Fibroblast of lung (primary cell): ENCODE results near the gene CD300H. TPM values are rescaled to one million over a fixed set of nuclear protein-coding genes. Genes with fewer than 3 reads are reported as not detected.
A peak's percentile ranks its signal among the peaks of the same experiment; 100 is the strongest.

ENCODE experiments used
- DNase-seq, 2 donors: peaks; one replicate each; pipeline versions ENCODE4 v3.0.0 to v3.0.0-alpha.2; 2010; ENCODE audit warnings: low read depth in 2 of 2
- H2AFZ ChIP-seq: 2 replicates; pipeline ENCODE4 v1.5.1; 2012; ENCODE audit warnings: low read length, control low read depth, inconsistent platforms
- H3K27ac ChIP-seq: 2 replicates; pipeline ENCODE4 v1.5.1; 2011; ENCODE audit warnings: low read length, control low read depth; ENCODE audit not compliant: insufficient read depth
- H3K27me3 ChIP-seq: 2 replicates; pipeline ENCODE4 v1.5.1; 2011; ENCODE audit warnings: mild to moderate bottlenecking, low read length; ENCODE audit not compliant: control insufficient read depth, insufficient read depth
- H3K36me3 ChIP-seq: 2 replicates; pipeline ENCODE4 v1.5.1; 2011; ENCODE audit warnings: low read length; ENCODE audit not compliant: control insufficient read depth, insufficient read depth
- H3K4me1 ChIP-seq: 2 replicates; pipeline ENCODE4 v1.5.1; 2011; ENCODE audit warnings: low read length; ENCODE audit not compliant: control insufficient read depth, insufficient read depth; ENCODE audit errors: extremely low read depth
- H3K4me2 ChIP-seq: 2 replicates; pipeline ENCODE4 v1.5.1; 2011; ENCODE audit warnings: low read length, control low read depth; ENCODE audit not compliant: insufficient read depth; ENCODE audit errors: extremely low read depth
- H3K4me3 ChIP-seq, 4 experiments: fragments of 200-600 bp in 1 of 4; sonication (generic) in 1 of 4; replicated peaks in 1 of 4; 2 replicates each; pipeline ENCODE4 v1.5.1; 2011 to 2016; ENCODE audit warnings: low read length in 4 of 4, low read depth in 3 of 4, mild to moderate bottlenecking in 3 of 4, control low read depth in 2 of 4, inconsistent platforms in 1 of 4, mixed read lengths in 1 of 4; ENCODE audit not compliant: insufficient read depth in 1 of 4; ENCODE audit errors: control extremely low read depth in 1 of 4
- H3K79me2 ChIP-seq: 2 replicates; pipeline ENCODE4 v1.5.1; 2012; ENCODE audit warnings: mild to moderate bottlenecking, low read length, inconsistent platforms; ENCODE audit not compliant: control insufficient read depth, insufficient read depth
- H3K9ac ChIP-seq: 2 replicates; pipeline ENCODE4 v1.5.1; 2011; ENCODE audit warnings: mild to moderate bottlenecking, low read length, control low read depth; ENCODE audit not compliant: insufficient read depth
- H3K9me3 ChIP-seq: 2 replicates; pipeline ENCODE4 v1.5.1; 2012; ENCODE audit warnings: low read depth, low read length; ENCODE audit not compliant: control insufficient read depth, insufficient read depth
- H4K20me1 ChIP-seq: 2 replicates; pipeline ENCODE4 v1.5.1; 2011; ENCODE audit warnings: low read length; ENCODE audit not compliant: control insufficient read depth, insufficient read depth; ENCODE audit errors: extremely low read depth
- EZH2 ChIP-seq: IDR thresholded peaks from 2 replicates; pipeline ENCODE4 v1.5.1; 2012; ENCODE audit warnings: low read length, control low read depth, mild to moderate bottlenecking; ENCODE audit errors: missing control alignments
- polyA plus RNA-seq, 2 donors: library from polyadenylated mRNA; depleted of rRNA in 1 of 2; stranded (reverse) in 1 of 2; unstranded in 1 of 2; fragments of >200 nt; gene quantifications; 2 replicates each; pipeline ENCODE4 v1.2.1, GENCODE V29; 2011 to 2012; ENCODE audit warnings: missing spikeins in 1 of 2
- total RNA-seq: library from RNA; depleted of rRNA; stranded (reverse); fragments of >200 nt; gene quantifications from 2 replicates; pipeline ENCODE4 v1.2.1, GENCODE V29; 2014
- TF ChIP-seq, protein P1 (sequence below), 2 donors: IDR thresholded peaks in 1 of 2; conservative IDR thresholded peaks in 1 of 2; 1 replicate in 1 of 2; 2 replicates in 1 of 2; pipeline ENCODE4 v1.5.1; 2011 to 2012; ENCODE audit warnings: low read length in 2 of 2, control low read depth in 1 of 2, inconsistent platforms in 1 of 2, low read depth in 1 of 2, mild to moderate bottlenecking in 1 of 2

The CD300H gene
- total and polyA plus RNA-seq, 2 donors (not counting 1 experiment from before 2014, with no cell fraction given) = not detected

DNA sequence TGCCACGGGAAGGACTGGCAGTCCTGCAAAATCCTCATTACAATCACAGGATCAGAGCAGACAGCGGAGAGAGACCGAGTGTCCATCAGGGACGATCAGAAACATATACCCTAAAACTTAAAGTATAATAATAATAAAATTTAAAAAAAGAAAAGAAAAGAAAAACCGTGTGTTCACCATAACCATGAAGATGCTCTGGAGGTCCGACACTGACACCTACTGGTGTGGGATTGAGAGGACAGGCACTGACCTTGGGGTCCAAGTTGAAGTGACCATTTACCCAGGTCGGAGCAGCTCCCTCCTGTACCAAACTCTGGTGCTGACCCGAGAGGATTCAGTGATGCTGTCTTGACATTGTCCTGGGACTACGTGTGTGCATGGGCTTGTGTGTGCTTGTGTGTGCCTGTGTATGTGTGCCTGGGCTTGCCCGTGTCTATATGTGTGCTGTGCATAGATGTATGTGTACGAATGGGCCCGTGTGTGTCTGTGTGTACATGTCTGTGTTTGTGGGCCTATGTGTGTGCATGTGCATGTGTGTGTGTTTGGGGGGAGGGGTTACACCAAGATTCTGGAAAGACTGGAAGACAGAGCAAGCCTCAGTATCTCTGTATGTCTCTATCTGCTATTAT lies 34.7 kb upstream of the CD300H start:
- H3K27me3 ChIP-seq = no peaks in the 10 kb centered on the region
- no peaks in the 10 kb centered on the region for H3K9me3 ChIP-seq
- H3K9ac ChIP-seq = no peak overlapping the region
- peak; percentile 28 to 33 for DNase-seq
- no peak overlapping the region for H3K4me2 ChIP-seq
- H3K36me3 ChIP-seq = no peaks in the 10 kb centered on the region
- no peaks in the 10 kb centered on the region for H3K79me2 ChIP-seq
- H3K4me1 ChIP-seq = no peaks in the 10 kb centered on the region
- no peak overlapping the region for H3K27ac ChIP-seq
- TF ChIP-seq, protein P1, sequence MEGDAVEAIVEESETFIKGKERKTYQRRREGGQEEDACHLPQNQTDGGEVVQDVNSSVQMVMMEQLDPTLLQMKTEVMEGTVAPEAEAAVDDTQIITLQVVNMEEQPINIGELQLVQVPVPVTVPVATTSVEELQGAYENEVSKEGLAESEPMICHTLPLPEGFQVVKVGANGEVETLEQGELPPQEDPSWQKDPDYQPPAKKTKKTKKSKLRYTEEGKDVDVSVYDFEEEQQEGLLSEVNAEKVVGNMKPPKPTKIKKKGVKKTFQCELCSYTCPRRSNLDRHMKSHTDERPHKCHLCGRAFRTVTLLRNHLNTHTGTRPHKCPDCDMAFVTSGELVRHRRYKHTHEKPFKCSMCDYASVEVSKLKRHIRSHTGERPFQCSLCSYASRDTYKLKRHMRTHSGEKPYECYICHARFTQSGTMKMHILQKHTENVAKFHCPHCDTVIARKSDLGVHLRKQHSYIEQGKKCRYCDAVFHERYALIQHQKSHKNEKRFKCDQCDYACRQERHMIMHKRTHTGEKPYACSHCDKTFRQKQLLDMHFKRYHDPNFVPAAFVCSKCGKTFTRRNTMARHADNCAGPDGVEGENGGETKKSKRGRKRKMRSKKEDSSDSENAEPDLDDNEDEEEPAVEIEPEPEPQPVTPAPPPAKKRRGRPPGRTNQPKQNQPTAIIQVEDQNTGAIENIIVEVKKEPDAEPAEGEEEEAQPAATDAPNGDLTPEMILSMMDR (conservative IDR thresholded peaks at IDR 0.05 in 1 of 2, IDR thresholded peaks at IDR 0.05 in 1 of 2; ENCODE audit: low read depth in 1 of 2, low read length in 2 of 2) = peak; percentile 37 to 62
- no peak for TF ChIP-seq EZH2
- no peak overlapping the region for H2AFZ ChIP-seq
- H3K4me3 ChIP-seq = no peak overlapping the region
- no peaks in the 10 kb centered on the region for H4K20me1 ChIP-seq

DNA sequence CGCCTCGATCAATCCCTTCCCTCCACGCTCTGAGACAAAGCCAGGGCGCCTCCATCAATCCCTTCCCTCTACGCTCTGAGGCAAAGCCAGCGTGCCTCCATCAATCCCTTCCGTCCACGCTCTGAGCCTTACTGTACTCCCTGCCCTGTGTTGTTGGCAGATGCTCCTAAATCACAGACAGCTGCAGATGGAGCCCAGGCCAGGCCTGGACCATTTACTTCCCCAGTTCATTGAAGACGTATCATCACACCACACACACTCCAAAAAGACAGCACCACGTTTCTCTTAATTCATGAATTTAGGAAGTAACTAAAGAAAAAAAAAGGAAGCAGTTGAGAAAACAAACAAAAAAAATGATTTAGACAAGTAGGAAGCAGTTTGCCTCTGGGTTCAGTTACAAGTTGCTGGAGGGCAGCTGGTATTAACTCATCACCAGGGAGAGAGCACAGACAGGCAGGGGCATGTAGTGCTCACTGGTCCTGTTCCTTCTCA lies 32.2 kb upstream of the CD300H start:
- Histone ChIP-seq H2AFZ (no peak overlapping the region), H4K20me1 (no peaks in the 10 kb centered on the region), H3K9ac (no peak overlapping the region), H3K27ac (no peak overlapping the region), H3K27me3 (no peaks in the 10 kb centered on the region), H3K79me2 (no peaks in the 10 kb centered on the region), H3K9me3 (no peaks in the 10 kb centered on the region), H3K4me1 (no peaks in the 10 kb centered on the region), H3K4me2 (no peak overlapping the region), H3K36me3 (no peaks in the 10 kb centered on the region), H3K4me3 (no peak overlapping the region)
- TF ChIP-seq, protein P1 (conservative IDR thresholded peaks at IDR 0.05 in 1 of 2, IDR thresholded peaks at IDR 0.05 in 1 of 2; ENCODE audit: low read depth in 1 of 2, low read length in 2 of 2) = no peak
- TF ChIP-seq EZH2 = no peak
- no peak for DNase-seq

- Histone ChIP-seq H3K79me2 (no peaks in the 10 kb centered on the region), H3K36me3 (no peaks in the 10 kb centered on the region), H3K9me3 (no peaks in the 10 kb centered on the region), H3K27me3 (no peaks in the 10 kb centered on the region), H2AFZ (no peak overlapping the region), H3K9ac (no peak overlapping the region), H3K4me1 (no peaks in the 10 kb centered on the region), H4K20me1 (no peaks in the 10 kb centered on the region), H3K4me3 (no peak overlapping the region), H3K27ac (no peak overlapping the region), H3K4me2 (no peak overlapping the region)
- TF ChIP-seq, protein P1 (conservative IDR thresholded peaks at IDR 0.05 in 1 of 2, IDR thresholded peaks at IDR 0.05 in 1 of 2; ENCODE audit: low read depth in 1 of 2, low read length in 2 of 2) = no peak
- TF ChIP-seq EZH2 = no peak
- DNase-seq = no peak
Observed at GRCh38 chr17:74599023-74599399, 31.7 kb upstream of the CD300H start.
